C4-2B (cell line): ENCODE data around the gene MDP1.
"Not testable (repeated sequence)": the region's sequence is repeated elsewhere in the genome, so short reads cannot be mapped to it uniquely, and the experiment has no call there.

Experiments
- H3K27ac ChIP-seq: fragments of 450-650 bp; 2 replicates; pipeline ENCODE4 v1.5.1; 2017
- ZFX ChIP-seq: fragments of 450-650 bp; IDR thresholded peaks from 2 replicates; pipeline ENCODE4 v1.6.1; 2017
- TF ChIP-seq, protein P1 (sequence below): fragments of 450-650 bp; conservative IDR thresholded peaks from 2 replicates; pipeline ENCODE4 v1.5.1; 2017; ENCODE audit warnings: mild to moderate bottlenecking

The MDP1 gene

DNA sequence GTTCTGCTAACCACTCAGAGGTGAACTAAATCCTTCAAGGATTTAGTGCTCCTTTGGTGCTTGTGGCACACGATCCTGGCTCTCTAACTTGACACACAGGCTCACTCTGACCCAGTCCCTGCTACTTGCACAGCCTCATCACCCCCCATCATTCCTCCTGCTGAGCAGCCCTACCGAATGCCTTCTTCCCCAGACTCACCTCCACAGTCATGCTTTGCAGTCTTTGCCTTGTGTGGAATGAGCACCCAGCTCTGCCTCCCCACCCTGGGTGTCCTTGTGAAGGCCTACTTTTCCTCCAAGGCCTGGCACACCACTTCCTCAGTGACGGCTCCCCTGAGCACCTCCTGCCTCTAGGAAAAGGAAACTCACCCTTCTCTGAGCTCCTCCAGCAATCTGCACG is 34.5 kb upstream of the MDP1 start:
- no peak overlapping the region for H3K27ac ChIP-seq
- TF ChIP-seq, protein P1, sequence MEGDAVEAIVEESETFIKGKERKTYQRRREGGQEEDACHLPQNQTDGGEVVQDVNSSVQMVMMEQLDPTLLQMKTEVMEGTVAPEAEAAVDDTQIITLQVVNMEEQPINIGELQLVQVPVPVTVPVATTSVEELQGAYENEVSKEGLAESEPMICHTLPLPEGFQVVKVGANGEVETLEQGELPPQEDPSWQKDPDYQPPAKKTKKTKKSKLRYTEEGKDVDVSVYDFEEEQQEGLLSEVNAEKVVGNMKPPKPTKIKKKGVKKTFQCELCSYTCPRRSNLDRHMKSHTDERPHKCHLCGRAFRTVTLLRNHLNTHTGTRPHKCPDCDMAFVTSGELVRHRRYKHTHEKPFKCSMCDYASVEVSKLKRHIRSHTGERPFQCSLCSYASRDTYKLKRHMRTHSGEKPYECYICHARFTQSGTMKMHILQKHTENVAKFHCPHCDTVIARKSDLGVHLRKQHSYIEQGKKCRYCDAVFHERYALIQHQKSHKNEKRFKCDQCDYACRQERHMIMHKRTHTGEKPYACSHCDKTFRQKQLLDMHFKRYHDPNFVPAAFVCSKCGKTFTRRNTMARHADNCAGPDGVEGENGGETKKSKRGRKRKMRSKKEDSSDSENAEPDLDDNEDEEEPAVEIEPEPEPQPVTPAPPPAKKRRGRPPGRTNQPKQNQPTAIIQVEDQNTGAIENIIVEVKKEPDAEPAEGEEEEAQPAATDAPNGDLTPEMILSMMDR = no peak
- no peak for TF ChIP-seq ZFX

DNA sequence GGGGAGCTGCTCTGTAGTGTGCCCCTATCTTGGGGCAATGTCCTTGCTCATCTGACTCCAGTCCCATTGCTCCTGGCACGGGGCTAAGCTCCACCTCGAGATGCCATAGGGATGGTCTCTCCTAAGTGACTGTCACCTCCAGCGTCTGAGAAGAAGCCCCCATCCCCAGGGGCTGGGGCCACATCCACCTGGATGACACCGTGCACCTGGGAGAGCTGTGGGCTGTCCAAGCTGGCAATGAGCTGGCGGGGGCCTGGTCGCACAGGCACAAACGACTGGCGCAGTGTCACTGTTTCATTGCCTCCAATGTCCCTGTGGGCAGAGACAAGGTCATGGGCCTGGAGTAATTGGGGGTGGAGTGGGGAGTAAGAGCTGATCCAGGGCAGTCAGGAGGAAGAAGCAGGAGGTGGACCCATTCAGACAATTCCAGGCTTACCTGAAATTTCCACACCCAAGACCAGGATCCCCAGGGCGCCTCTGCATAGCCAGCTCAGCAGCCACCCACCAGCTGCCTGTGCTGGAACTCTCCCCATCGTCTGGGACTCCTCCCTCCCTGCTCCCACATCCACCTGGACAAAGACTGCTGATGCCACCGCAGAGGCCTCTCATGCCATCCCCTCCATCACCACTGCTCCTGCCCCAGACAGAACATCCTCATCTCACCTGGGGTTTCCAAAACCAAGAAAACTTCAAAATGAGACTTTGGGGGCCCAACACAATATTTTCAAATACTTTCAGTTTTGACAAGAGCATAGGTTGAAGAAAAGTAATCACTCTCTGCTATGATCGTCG is 33.6 kb upstream of the MDP1 start:
- TF ChIP-seq ZFX = no peak
- TF ChIP-seq, protein P1 = no peak
- no peak overlapping the region for H3K27ac ChIP-seq

DNA sequence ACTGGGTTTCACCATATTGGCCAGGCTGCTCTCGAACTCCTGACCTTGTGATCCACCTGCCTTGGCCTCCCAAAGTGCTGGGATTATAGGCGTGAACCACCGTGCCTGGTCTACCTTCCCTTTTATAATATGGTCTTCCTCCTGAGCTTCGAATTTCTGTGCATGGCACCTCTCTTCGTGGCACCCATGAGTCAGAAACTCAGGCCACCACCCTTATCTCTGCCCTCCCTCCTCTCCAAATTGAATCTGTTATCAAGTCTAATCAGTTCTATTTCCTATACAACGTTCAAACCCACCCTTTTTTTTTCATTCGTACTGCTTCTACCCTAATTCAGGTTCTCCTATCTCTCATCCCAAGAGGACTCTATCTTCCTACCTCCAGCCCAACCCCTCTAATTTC is 31.6 kb upstream of the MDP1 start:
- no peak for TF ChIP-seq ZFX
- TF ChIP-seq, protein P1 = no peak
- no peak overlapping the region for H3K27ac ChIP-seq

DNA sequence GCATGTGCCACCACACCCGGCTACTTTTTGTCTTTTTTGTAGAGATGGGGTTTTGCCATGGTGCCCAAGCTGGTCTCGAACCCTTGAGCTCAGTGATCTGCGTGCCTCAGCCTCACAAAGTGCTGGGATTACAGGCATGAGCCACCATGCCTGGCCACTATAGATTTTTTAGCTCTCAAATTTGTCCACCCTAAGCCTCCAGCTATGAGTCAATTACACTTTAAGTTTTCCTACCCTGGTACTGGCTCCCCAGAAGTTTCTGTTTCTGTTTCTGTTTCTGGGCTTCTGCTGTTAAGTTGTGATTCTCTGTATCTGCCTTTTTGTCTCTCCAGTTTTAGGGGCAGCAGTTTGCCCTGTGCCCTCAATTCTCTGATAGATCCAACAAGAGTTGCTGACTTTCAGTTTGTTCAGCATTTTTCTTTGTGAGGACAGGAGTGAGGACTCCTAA is 30.9 kb upstream of the MDP1 start:
- no peak overlapping the region for H3K27ac ChIP-seq
- TF ChIP-seq, protein P1 = no peak

DNA sequence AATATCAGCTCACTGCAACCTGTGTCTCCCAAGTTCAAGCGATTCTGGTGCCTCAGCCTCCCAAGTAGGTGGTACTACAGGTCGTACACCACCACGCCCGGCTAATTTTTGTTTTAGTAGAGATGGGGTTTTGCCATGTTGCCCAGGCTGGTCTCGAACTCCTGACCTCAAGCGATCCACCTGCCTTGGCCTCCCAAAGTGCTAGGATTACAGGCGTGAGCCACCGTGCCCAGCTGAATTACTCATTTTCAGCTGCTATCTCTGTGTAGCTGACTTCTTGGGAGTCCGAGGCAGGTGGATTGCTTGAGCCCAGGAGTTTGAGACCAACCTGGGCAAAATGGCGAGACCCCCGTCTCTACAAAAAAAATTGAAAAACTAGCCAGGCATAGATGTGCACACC is 29.5 kb upstream of the MDP1 start:
- not testable (repeated sequence) for H3K27ac ChIP-seq

DNA sequence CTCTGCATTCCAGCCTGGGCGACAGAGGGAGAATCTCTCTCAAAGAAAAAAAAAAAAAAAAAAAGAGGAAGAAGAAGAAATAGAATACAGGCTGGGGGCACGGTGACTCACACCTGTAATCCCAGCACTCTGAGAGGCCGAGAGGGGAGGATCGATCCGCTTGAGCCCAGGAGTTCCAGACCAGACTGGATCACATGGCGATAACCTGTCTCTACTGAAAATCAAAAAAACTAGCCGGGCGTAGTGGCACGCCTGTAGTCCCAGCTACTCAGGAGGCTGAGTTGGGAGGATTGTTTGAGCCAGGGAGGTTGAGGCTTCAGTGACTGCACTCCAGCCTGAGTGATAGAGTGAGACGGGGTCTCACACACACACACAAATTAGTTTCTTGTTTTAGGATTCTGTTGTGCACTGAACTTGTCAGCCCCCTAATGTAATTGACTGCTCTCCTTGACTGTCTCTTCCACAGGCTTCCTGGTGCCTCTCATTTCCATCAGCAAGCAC is 27.5 kb upstream of the MDP1 start:
- H3K27ac ChIP-seq = peak overlapping the region; percentile 79
- no peak for TF ChIP-seq ZFX
- TF ChIP-seq, protein P1 = no peak

DNA sequence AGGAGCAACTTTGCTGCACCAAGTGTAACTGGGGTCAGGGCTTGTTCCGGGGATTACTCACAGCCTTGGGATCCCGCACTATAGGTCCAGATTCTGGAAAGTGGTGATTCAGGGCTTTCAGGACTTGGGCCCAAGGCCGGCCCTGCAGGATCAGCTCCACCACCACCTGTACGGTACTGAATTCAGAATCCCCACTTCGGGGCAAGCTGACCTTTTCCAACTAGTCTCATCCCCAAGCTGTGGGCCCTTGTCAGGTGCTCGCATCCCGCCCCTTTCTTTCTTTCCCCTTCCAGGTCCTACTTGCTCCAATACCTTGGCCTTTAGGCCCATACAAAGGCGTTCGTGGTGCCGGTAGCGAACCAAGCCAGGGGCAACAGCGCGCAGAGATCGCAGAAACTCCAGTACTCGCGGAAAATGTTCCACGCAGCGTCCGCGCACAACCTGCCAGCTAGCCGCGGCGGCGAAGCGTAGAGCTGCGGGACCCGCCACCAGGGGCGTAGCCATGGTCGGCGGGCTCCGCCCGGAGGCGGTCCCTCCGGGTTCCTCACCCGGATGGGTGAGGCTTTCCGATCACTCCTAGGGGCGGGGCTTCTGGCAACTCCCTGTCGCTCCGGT is 26.1 kb upstream of the MDP1 start:
- peak overlapping the region; percentile 79 for H3K27ac ChIP-seq
- no peak for TF ChIP-seq ZFX
- TF ChIP-seq, protein P1 = no peak
